H9 (cell line): ENCODE data around the gene CORO2B. TPM values are rescaled to one million over a fixed set of nuclear protein-coding genes. Genes with fewer than 3 reads are reported as not detected.

ENCODE experiments used
- DNase-seq: peaks from one replicate; pipeline ENCODE4 v3.0.0-alpha.2; 2017
- H2AFZ ChIP-seq: one replicate; pipeline ENCODE4 v1.6.1; 2013; ENCODE audit warnings: mild to moderate bottlenecking, low read length, control low read depth, moderate library complexity
- H2AK5ac ChIP-seq: 2 replicates; pipeline ENCODE4 v1.6.1; 2013; ENCODE audit warnings: low read length, control low read depth, mixed read lengths; ENCODE audit not compliant: insufficient read length
- H2BK120ac ChIP-seq: one replicate; pipeline ENCODE4 v1.6.1; 2013; ENCODE audit warnings: low read depth, mild to moderate bottlenecking, low read length, control low read depth, inconsistent platforms; ENCODE audit not compliant: poor library complexity, severe bottlenecking
- H2BK12ac ChIP-seq: 2 replicates; pipeline ENCODE4 v1.6.1; 2013; ENCODE audit warnings: low read length, control low read depth, mixed read lengths, low read depth; ENCODE audit not compliant: insufficient read length
- H2BK15ac ChIP-seq: 2 replicates; pipeline ENCODE4 v1.6.1; 2013; ENCODE audit warnings: low read depth, low read length, control low read depth
- H2BK20ac ChIP-seq: one replicate; pipeline ENCODE4 v1.6.1; 2013; ENCODE audit warnings: low read depth, mild to moderate bottlenecking, low read length, control low read depth, inconsistent platforms; ENCODE audit not compliant: poor library complexity, severe bottlenecking
- H2BK5ac ChIP-seq: 2 replicates; pipeline ENCODE4 v1.6.1; 2013; ENCODE audit warnings: low read length, control low read depth, mixed read lengths; ENCODE audit not compliant: insufficient read length
- H3K14ac ChIP-seq: 2 replicates; pipeline ENCODE4 v1.6.1; 2013; ENCODE audit warnings: low read length, control low read depth; ENCODE audit not compliant: insufficient read depth
- H3K18ac ChIP-seq: 2 replicates; pipeline ENCODE4 v1.6.1; 2013; ENCODE audit warnings: low read depth, mild to moderate bottlenecking, mixed read lengths, low read length, control low read depth; ENCODE audit not compliant: insufficient read length
- H3K23ac ChIP-seq: 2 replicates; pipeline ENCODE4 v1.6.1; 2013; ENCODE audit warnings: low read length, control low read depth, mixed read lengths, low read depth; ENCODE audit not compliant: insufficient read length
- H3K23me2 ChIP-seq: 2 replicates; pipeline ENCODE4 v1.6.1; 2013; ENCODE audit warnings: low read depth, mild to moderate bottlenecking, mixed read lengths, low read length, control low read depth; ENCODE audit not compliant: insufficient read length, poor library complexity, severe bottlenecking
- H3K27ac ChIP-seq: 2 replicates; pipeline ENCODE4 v1.5.1; 2013; ENCODE audit warnings: low read length, control low read depth, mixed read lengths, low read depth; ENCODE audit not compliant: insufficient read length
- H3K27me3 ChIP-seq: 2 replicates; pipeline ENCODE4 v1.6.1; 2013; ENCODE audit warnings: low read length, control low read depth, inconsistent platforms; ENCODE audit not compliant: insufficient read depth
- H3K4ac ChIP-seq: 2 replicates; pipeline ENCODE4 v1.6.1; 2013; ENCODE audit warnings: low read depth, mild to moderate bottlenecking, control low read depth, inconsistent platforms, low read length, moderate library complexity
- H3K4me1 ChIP-seq: 2 replicates; pipeline ENCODE4 v1.6.1; 2013; ENCODE audit warnings: low read length, control low read depth, inconsistent platforms; ENCODE audit not compliant: insufficient read depth
- H3K4me2 ChIP-seq: 2 replicates; pipeline ENCODE4 v1.6.1; 2013; ENCODE audit warnings: low read length, control low read depth, mixed read lengths; ENCODE audit not compliant: insufficient read length, insufficient read depth
- H3K56ac ChIP-seq: 2 replicates; pipeline ENCODE4 v1.6.1; 2013; ENCODE audit warnings: low read depth, mild to moderate bottlenecking, mixed read lengths, low read length, control low read depth; ENCODE audit not compliant: insufficient read length
- H3K79me1 ChIP-seq: 2 replicates; pipeline ENCODE4 v1.6.1; 2013; ENCODE audit warnings: low read depth, mild to moderate bottlenecking, moderate library complexity, low read length, control low read depth, inconsistent platforms; ENCODE audit not compliant: insufficient read depth, poor library complexity, severe bottlenecking
- H3K79me2 ChIP-seq: 2 replicates; pipeline ENCODE4 v1.6.1; 2013; ENCODE audit warnings: low read length, control low read depth, inconsistent platforms; ENCODE audit not compliant: insufficient read depth
- H3K9ac ChIP-seq: 2 replicates; pipeline ENCODE4 v1.6.1; 2013; ENCODE audit warnings: low read length, control low read depth, mixed read lengths; ENCODE audit not compliant: insufficient read length; ENCODE audit errors: extremely low read depth
- H3K9me3 ChIP-seq: one replicate; pipeline ENCODE4 v1.6.1; 2013; ENCODE audit warnings: low read depth, low read length, inconsistent platforms; ENCODE audit not compliant: control insufficient read depth
- H3T11ph ChIP-seq: one replicate; pipeline ENCODE4 v1.6.1; 2013; ENCODE audit warnings: mild to moderate bottlenecking, low read length, control low read depth, inconsistent platforms
- H4K20me1 ChIP-seq: one replicate; pipeline ENCODE4 v1.6.1; 2013; ENCODE audit not compliant: control insufficient read depth, insufficient read length, insufficient read depth
- H4K5ac ChIP-seq: 2 replicates; pipeline ENCODE4 v1.6.1; 2013; ENCODE audit warnings: low read depth, mild to moderate bottlenecking, mixed read lengths, low read length, control low read depth; ENCODE audit not compliant: insufficient read length
- H4K8ac ChIP-seq: replicated peaks from 2 replicates; pipeline ENCODE4 v1.6.1; 2013; ENCODE audit warnings: low read length, control low read depth, mixed read lengths, low read depth; ENCODE audit not compliant: insufficient read length
- H4K91ac ChIP-seq: 2 replicates; pipeline ENCODE4 v1.6.1; 2013; ENCODE audit warnings: low read depth, mild to moderate bottlenecking, moderate library complexity, mixed read lengths, low read length, control low read depth; ENCODE audit not compliant: insufficient read length
- H3K27ac Mint-ChIP-seq, 3 experiments: 2 replicates in 2 of 3; 3 replicates in 1 of 3; pipeline ENCODE4 v1.8.0; 2020 to 2021; ENCODE audit warnings: mixed read lengths in 3 of 3, mild to moderate bottlenecking in 1 of 3, moderate library complexity in 1 of 3
- H3K27me3 Mint-ChIP-seq: 2 replicates; pipeline ENCODE4 v1.8.0; 2021; ENCODE audit warnings: low read depth, mild to moderate bottlenecking, moderate library complexity, mixed read lengths
- H3K36me3 Mint-ChIP-seq, 3 experiments: 2 replicates in 2 of 3; 3 replicates in 1 of 3; pipeline ENCODE4 v1.8.0; 2020 to 2021; ENCODE audit warnings: low read depth in 3 of 3, mixed read lengths in 3 of 3; ENCODE audit not compliant: insufficient read depth in 1 of 3
- H3K4me1 Mint-ChIP-seq, 2 experiments: 2 replicates each; pipeline ENCODE4 v1.8.0; 2020; ENCODE audit warnings: mixed read lengths in 2 of 2
- H3K4me3 Mint-ChIP-seq, 2 experiments: 2 replicates in 1 of 2; 3 replicates in 1 of 2; pipeline ENCODE4 v1.8.0; 2020 to 2021; ENCODE audit warnings: mild to moderate bottlenecking in 2 of 2, mixed read lengths in 2 of 2, moderate library complexity in 1 of 2
- H3K9me3 Mint-ChIP-seq, 2 experiments: 2 replicates in 1 of 2; 3 replicates in 1 of 2; pipeline ENCODE4 v1.8.0; 2020; ENCODE audit warnings: mild to moderate bottlenecking in 2 of 2, mixed read lengths in 2 of 2, moderate library complexity in 1 of 2
- CTCF ChIP-seq: fragments of 200-600 bp; sonication (generic); conservative IDR thresholded peaks from 3 replicates; pipeline ENCODE4 v1.8.0; 2021; ENCODE audit warnings: antibody characterized with exemption, mild to moderate bottlenecking
- WGBS: extraction: QIAGEN DNeasy Blood & Tissue Kit; methylation state at CpG from one replicate; pipeline ENCODE4 v1.1.7; 2013; ENCODE audit warnings: missing lambda C conversion rate, low lambda C conversion rate, mixed read lengths; ENCODE audit not compliant: insufficient read length; ENCODE audit errors: extremely low coverage; 5-methylcytosine and 5-hydroxymethylcytosine counted together
- total RNA-seq: library from RNA; stranded (reverse); gene quantifications from 2 replicates; pipeline ENCODE4 v1.2.1, GENCODE V29; 2021

CORO2B gene
- total RNA-seq, 1 experiment from 2014 or later = 3.1 TPM

DNA sequence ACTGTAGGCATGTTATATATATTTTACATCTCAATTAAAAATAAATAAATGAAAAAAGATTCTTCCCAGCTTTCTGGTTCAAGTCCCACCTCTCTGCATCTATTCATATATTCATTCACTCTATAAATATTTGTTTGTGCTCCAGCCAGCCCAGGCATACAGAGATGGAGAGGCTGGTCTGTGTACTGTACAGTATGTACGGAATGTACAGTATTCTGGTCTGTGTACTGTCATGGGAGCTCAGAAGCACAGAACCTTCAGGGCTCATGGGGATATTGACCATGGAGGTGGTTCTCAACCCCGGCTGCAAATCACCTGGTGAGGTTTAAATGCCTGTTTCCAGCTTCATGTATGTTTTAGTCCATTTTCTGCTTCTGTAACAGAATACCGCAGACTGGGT lies 13.8 kb downstream of the CORO2B start:
- Histone ChIP-seq H3K23ac (no peak overlapping the region), H3K18ac (no peak overlapping the region), H4K5ac (no peak overlapping the region), H3K4ac (no peak overlapping the region), H4K20me1 (no peaks in the 10 kb centered on the region), H2BK5ac (no peak overlapping the region), H3K27ac (no peak overlapping the region), H3K4me2 (no peak overlapping the region), H4K8ac (no peak overlapping the region), H3K56ac (no peak overlapping the region), H3K14ac (no peak overlapping the region), H3K79me2 (no peaks in the 10 kb centered on the region), H3T11ph (no peak overlapping the region), H2BK12ac (no peak overlapping the region), H3K9ac (no peak overlapping the region), H3K27me3 (no peaks in the 10 kb centered on the region), H2AK5ac (no peak overlapping the region), H3K4me1 (no peaks in the 10 kb centered on the region; the same call in 1 of the 2 replicates), H2BK20ac (no peak overlapping the region), H2BK120ac (no peak overlapping the region), H2AFZ (no peak overlapping the region), H2BK15ac (no peak overlapping the region), H3K79me1 (no peaks in the 10 kb centered on the region), H3K23me2 (no peaks in the 10 kb centered on the region), H3K9me3 (no peaks in the 10 kb centered on the region), H4K91ac (no peak overlapping the region)
- TF ChIP-seq CTCF = no peak
- H3K36me3 Mint-ChIP-seq = no peaks in the 10 kb centered on the region
- peaks cover 43 to 50% of the 10 kb centered on the region in 2 experiments for H3K4me1 Mint-ChIP-seq
- no CpG with 5 or more reads among the region's 3 CpGs for WGBS
- peaks cover 9% of the 10 kb centered on the region for H3K27me3 Mint-ChIP-seq
- H3K27ac Mint-ChIP-seq = no peak overlapping the region
- H3K9me3 Mint-ChIP-seq = no peaks in the 10 kb centered on the region
- no peak overlapping the region for H3K4me3 Mint-ChIP-seq
- DNase-seq = no peak
